ENCODE measurements around the gene ZNF823. TPM values are rescaled to one million over a fixed set of nuclear protein-coding genes. Genes with fewer than 3 reads are reported as not detected.

The ZNF823 gene
- total RNA-seq, 1 donor from 2014 or later = 12.0 TPM

DNA sequence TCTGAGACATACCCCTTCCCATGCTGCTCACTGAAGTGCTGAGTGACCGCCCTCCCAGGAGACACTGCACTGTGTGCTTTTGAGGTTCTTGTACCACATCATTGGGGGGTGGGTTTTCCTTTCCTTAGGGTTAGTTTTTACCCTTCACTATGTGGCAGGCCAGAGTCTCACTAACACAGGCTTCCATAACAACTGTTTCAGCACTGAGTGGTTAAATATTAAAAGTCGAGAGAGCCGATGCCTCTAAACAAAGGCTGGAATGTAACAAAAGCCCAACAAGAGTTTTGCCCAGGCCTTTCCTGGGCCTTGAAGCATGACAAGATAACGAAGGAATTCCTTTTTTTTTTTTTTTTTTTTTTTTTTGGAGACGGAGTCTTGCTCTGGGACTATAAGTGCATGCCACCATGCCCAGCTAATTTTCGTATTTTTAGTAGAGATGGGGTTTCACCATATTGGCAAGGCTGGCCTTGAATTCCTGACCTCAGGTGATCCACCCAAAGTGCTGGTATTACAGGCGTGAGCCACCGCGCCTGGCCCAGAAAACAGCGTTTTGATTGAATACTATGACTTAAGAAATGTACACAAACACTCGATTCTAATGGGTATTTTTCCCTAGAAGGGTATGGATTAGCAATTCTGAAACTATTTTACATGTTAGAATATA, 46.5 kb downstream of the ZNF823 start:
- H3K9me3 Mint-ChIP-seq (ENCODE audit: low read depth) = peaks cover 22% of the 10 kb centered on the region
- no peak overlapping the region for H3K27ac Mint-ChIP-seq
- H3K27me3 Mint-ChIP-seq = peaks cover 3% of the 10 kb centered on the region
- TF ChIP-seq, protein P1, sequence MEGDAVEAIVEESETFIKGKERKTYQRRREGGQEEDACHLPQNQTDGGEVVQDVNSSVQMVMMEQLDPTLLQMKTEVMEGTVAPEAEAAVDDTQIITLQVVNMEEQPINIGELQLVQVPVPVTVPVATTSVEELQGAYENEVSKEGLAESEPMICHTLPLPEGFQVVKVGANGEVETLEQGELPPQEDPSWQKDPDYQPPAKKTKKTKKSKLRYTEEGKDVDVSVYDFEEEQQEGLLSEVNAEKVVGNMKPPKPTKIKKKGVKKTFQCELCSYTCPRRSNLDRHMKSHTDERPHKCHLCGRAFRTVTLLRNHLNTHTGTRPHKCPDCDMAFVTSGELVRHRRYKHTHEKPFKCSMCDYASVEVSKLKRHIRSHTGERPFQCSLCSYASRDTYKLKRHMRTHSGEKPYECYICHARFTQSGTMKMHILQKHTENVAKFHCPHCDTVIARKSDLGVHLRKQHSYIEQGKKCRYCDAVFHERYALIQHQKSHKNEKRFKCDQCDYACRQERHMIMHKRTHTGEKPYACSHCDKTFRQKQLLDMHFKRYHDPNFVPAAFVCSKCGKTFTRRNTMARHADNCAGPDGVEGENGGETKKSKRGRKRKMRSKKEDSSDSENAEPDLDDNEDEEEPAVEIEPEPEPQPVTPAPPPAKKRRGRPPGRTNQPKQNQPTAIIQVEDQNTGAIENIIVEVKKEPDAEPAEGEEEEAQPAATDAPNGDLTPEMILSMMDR (IDR thresholded peaks at IDR 0.05; ENCODE audit: unreplicated experiment) = no peak
- peaks cover 23% of the 10 kb centered on the region for H3K36me3 Mint-ChIP-seq (ENCODE audit: insufficient read depth)
- no peak for DNase-seq (ENCODE audit: low spot score, unreplicated experiment)
- H3K4me1 Mint-ChIP-seq (ENCODE audit: low read depth) = peaks cover 5% of the 10 kb centered on the region
- H3K4me3 Mint-ChIP-seq (ENCODE audit: low read depth) = peak overlapping the region; percentile 51

GRCh38 chr19:11685676-11686650, 52.8 kb downstream of the ZNF823 start:
- peaks cover 51% of the 10 kb centered on the region for H3K9me3 Mint-ChIP-seq (ENCODE audit: low read depth)

GRCh38 chr19:11684987-11685675, 53.6 kb downstream of the ZNF823 start:
- no peak for DNase-seq (ENCODE audit: low spot score, unreplicated experiment)
- Mint-ChIP-seq H3K27ac (no peak overlapping the region), H3K4me3 (ENCODE audit: low read depth) (no peak overlapping the region), H3K4me1 (ENCODE audit: low read depth) (no peaks in the 10 kb centered on the region), H3K27me3 (no peaks in the 10 kb centered on the region), H3K9me3 (ENCODE audit: low read depth) (peaks cover 57% of the 10 kb centered on the region), H3K36me3 (ENCODE audit: insufficient read depth) (peaks cover 68% of the 10 kb centered on the region)
- TF ChIP-seq, protein P1 (IDR thresholded peaks at IDR 0.05; ENCODE audit: unreplicated experiment) = no peak

More at GRCh38 chr19:11685676-11686650, 52.8 kb downstream of the ZNF823 start:
- H3K27ac Mint-ChIP-seq = no peak overlapping the region
- H3K4me3 Mint-ChIP-seq (ENCODE audit: low read depth) = no peak overlapping the region
- no peak for DNase-seq (ENCODE audit: low spot score, unreplicated experiment)
- H3K4me1 Mint-ChIP-seq (ENCODE audit: low read depth) = no peaks in the 10 kb centered on the region
- peaks cover 63% of the 10 kb centered on the region for H3K36me3 Mint-ChIP-seq (ENCODE audit: insufficient read depth)
- TF ChIP-seq, protein P1 (IDR thresholded peaks at IDR 0.05; ENCODE audit: unreplicated experiment) = no peak
- H3K27me3 Mint-ChIP-seq = no peaks in the 10 kb centered on the region

DNA sequence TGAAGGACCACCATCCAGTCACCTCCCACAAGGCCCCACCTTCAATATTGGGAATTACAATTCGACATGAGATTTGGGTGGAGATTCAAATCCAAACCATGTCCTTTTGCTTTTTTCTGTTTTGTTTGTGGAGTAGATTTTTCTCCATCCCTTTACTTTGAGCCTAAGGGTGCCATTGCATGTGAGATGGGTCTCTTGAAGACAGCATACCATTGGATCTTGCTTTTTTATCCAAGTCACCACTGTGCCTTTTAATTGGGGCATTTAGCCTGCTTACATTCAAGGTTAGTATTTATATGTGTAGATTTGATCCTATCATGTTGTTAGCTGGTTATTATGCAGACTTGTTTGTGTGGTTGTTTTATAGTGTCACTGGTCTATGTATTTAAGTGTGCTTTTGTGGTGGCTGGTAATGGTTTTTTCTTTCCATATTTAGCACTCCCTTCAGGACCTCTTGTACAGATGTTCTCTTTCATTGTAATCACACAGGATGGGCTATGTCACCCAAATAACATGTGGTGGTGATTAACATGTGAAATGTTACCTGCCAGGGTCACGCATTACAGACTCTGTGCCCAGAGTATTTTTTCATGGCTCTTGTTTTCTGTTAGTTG, 58.0 kb downstream of the ZNF823 start:
- H3K9me3 Mint-ChIP-seq (ENCODE audit: low read depth) = peaks cover 38% of the 10 kb centered on the region
- no peak overlapping the region for H3K4me3 Mint-ChIP-seq (ENCODE audit: low read depth)

More for the DNA sequence above, 58.0 kb downstream of the ZNF823 start:
- TF ChIP-seq, protein P1 (IDR thresholded peaks at IDR 0.05; ENCODE audit: unreplicated experiment) = no peak
- Mint-ChIP-seq H3K4me1 (ENCODE audit: low read depth) (no peaks in the 10 kb centered on the region), H3K27me3 (no peaks in the 10 kb centered on the region), H3K36me3 (ENCODE audit: insufficient read depth) (peaks cover 68% of the 10 kb centered on the region), H3K27ac (no peak overlapping the region)
- DNase-seq (ENCODE audit: low spot score, unreplicated experiment) = no peak

Measured in progenitor cell of endocrine pancreas (in vitro differentiated cells).